Fibroblast of skin of right quadriceps (primary cell): Measurements from ENCODE around the gene GNAI3.

Experiments used
- DNase-seq: peaks from one replicate; pipeline ENCODE4 v3.0.0-alpha.2; 2013

GNAI3 gene

DNA sequence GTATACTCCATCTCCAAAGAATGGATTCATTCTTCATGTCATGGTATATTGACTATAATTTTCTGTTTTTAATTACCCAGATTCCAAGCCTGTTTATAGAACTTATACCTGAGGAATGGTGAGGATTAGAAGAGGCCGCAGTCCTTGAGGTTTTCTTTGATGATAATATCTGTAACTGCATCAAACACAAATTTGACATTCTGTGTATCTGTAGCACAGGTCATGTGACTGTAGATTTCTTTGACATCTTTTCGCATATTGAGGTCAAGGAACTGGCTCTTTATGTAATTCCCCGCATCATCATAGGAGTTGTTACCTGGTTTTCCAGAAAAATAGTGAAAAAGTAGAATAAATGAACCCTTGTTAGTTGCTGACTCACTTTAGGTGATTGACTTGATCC is 54.8 kb downstream of the GNAI3 start:
- no peak for DNase-seq

DNA sequence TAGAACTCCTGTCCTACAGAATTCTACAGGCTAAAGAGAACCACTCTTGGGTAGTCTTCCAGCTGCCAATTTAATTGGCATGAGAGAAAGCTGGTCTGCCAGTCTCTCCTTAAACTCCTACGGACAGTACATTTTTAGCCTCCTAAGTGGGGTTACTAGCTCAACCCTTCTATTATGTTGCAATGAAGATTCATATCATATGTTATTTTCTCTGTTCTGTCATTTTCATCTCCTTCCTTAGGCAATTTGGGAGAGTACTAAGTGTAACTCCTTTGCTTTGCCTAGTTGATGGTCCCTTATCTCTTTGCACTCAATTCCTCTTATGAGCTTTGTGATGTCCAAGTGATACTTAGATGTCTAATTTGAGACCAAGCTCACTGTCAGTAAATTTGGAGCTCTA is 57.0 kb downstream of the GNAI3 start:
- no peak for DNase-seq

DNA sequence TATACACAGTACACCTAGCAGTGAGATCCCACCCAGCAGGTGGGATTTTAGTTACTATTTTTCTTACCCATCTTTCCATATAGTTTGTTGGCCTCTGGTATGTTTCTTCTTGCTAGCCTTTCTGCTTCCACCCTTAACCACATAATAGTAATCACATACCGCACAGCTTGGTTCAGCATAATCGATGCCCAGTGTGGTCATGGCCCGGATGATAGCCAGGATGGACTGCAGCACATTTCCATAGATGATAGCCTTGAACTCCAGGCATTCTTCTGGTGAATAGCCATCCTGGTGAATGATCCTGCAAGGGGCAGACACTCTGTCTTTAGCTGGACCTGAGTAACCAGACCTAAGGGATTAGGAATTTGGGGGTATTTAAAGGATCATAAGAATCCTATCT is 61.5 kb downstream of the GNAI3 start:
- no peak for DNase-seq

DNA sequence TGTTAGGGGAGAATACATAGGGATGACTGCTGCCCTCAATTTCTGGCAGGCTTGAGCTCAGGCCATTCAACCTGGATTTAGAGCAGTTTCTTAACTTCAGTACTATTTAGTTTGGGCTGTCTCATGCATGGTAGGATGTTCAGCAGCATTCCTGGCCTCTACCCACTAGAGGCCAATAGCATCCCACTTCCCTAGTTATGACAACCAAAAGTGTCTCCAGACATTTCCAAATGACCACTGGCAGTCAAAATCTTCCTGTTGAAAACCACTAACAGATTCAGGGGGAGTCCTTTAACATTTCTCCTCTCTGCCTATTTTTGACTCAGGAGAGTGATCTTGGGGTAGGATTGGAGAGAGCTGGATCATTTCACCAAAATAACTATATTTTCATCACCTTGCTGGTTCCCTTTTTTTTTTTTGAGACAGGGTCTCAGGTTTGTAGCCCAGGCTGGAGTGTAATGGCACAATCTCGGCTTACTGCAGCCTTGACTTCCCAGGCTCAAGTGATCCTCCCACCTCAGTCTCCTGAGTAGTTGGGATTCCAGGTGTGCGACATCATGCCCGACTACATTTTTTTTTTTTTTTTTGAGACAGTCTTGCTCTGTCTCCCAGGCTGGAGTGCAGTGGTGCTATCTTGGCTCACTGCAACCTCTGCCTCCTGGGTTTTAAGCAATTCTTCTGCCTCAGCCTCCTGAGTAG is 62.3 kb downstream of the GNAI3 start:
- peak; percentile 56 for DNase-seq

DNA sequence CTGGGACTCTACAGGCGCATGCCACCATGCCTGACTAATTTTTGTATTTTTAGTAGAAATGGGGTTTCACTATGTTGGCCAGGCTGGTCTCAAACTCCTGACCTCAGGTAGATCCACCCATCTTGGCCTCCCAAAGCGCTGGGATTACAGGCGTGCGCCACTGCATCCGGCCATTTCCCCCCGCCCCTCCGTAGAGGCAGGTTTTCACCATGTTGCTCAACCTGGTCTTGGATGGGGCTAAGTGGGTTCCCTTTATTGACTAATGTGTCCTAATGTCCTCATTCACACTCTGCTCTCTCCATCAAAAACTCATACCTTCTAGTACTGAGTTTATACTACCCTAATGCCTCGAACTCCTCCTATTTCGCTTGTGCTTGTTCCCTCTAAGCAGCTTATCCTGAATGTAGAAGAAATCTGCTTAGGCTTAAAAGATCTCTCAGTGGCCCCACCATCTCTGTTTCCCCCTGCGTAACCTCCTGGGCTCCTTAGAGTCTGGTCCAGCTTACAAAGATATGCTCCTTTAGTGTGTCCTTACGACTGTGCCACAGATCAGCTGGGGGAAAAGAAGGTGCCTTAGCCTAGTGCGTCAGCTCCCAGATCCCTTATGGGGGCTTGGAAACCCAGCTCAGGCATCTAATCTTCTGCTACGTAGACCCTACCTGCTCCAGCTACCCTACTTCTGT is 63.0 kb downstream of the GNAI3 start:
- DNase-seq, result no peak

DNA sequence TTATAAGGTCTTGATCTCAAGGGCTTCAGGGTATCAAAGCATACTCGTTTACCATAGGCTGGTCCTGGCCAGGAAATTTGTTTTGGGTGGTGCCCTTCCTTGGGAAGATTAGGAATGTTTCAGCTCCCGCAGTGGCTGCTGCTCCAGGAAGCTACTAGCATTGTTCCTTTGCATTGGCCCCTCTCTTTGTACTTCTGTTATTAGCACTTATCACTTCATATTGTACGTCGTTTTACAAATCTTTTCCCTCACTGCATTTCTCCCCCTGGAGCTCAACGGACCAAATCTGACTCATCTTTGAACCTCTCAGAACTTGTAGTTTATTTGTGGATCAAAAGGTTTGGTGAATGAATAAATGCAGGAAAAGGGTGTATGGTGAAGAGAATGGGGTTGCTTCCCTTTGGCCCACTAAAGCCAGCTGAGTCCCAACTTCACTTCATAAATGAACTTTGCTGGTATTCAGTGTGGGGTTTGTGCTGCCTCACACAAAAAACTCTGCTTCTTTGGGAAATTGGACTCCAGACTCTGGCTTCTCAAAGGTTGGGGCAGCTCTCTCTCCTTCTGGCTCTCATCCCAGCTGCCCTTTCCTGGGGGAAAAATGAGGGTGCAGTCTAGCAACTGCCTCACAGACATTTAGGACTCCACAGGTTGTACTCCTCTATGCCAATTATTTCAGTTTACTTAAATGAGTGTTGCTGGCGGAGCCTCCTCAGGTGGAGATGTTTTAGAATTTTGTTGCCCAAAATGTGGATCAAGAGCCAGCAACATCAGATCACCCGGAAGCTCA is 65.1 kb downstream of the GNAI3 start:
- DNase-seq, result peak; percentile 34

DNA sequence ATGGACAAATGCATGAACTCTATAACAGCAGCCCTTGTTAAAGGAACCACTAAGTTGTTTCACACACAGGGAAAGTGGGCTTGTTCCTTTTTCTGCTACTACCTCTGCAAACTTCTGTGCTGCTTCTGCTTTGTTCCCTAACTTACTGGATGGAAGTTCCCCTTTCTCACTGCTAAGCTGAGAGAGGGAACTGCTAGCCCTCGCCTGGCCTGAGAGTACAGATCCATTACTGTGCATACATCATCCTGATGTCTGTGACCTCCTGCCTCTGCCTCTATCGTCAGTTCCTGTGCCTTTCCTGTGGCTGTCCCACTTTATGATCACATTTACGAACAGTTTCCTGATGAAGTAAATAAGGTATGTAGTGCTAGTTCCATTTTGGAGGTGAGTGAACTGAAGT is 67.5 kb downstream of the GNAI3 start:
- no peak for DNase-seq

DNA sequence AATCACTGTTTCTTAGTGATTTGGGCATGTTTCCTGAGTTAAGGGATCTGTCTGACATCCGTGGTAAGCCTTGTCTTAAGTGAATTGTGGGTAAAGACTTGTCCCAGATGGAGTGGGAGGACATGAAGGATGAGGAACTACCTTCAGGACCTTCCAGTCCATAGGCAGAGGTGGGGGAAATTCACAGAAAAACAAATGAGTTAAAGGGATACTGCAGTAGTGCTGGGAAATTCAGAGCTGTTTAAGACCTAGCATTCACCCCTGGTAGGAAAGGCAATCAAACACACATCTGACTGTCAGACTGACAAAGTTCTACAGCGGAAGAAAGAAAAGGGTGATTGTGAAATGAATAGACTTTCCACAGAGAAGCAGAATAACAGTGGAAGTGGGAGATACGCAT is 68.0 kb downstream of the GNAI3 start:
- no peak for DNase-seq

DNA sequence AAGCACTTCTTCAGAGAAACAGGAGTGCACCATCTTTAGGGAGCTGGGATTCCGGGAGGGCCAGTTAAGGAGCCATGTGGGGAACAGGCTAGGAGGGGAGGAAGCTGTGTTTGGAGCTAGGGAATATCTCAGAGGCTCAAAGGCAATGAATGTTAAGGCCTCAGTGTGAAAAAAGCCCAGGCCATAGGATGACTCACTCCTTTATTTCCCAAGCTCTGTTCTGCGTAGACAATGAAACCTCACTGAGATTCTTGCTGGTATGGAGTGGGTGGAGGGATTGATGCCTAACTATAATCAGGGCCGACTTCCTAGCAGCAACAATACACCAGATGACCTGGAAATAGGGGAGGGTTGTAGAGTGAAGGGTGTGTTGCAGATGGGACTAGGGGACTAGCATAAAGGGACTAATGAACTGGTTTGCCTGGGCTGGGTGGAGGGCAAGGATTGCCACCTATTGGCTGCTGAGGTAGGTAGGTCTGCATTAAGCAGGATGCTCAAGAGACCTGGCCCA is 68.9 kb downstream of the GNAI3 start:
- DNase-seq, result peak; percentile 90

DNA sequence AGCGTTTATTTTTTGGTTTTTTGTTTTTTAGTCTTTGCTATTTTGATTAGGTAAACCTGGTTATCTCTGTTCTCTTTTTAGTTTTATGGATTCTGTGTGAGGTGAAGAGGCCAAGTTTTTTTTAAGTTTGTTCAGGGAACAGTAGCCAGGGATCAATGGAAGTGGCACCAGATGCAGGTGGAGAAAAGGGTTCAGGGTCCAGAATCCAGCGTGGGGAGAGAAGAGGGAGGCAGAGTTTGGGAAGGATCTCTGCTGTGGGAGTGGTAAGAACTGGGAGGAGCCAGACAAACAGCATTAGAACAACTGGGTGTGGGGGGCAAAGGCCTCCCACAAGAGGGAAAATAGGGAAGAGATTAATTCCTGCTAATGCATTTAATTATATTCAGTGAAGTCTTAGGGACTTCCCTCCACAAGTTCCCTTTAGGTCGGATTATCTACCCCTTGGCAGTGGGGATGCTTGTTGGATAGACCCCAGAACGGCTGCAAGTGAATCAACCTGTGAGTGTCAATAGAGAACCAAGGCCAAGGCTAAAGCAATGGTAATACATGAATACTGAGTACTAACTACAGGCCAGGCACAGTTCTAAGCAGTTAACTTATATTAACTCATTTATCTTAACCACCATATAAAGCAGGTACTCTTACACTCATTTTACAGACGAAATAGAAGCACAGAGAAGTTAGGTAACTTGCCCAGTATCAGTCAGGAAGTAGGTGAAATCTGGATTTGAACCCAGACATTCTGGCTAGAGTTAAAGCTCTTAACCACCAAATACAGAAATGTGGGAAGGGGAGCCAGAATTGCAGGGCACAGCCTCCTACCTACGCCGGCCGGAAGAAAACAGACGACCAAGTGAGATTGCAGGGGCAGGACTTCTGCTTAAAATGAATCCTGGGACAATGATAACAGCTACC is 70.5 kb downstream of the GNAI3 start:
- no peak for DNase-seq

DNA sequence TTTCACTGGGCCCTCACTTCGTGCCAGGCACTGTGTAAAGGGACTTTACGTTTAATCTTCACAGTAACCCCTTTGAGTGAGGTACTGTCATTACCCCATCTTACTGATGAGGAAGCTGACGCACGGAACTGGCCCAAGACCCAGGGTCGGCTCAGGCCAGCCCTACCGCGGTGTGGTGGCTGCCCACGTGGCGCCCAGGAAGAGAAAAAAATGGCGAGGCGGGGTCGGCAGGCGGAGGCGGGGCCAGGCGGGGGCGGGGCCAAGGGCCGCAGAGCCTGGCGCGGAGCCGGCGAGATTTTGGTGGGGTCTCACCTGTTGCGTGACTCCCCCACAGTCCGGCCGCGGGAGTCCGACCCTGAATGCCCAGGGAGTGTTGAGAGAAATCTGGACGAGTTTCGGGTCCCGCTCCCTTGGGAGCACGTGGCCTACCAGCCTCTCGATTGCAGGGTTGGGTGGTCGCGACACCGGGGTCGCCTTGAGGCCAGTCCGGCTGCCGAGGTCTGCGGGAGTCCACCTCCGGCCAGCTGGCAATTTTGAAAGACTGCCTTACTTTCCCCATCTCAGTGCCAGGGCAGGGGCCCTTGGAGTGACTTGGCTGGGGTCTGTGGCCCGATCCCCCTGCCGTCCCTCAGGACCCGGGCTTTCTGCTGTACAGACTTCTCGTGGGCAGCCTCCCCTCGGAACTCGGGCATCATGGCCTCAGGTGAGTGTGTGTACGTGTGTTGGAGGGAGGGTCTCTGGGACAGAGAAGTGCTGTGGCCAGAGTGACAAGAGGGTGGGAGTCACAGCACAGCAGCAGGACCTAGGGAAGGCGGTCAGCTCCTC is 71.4 kb downstream of the GNAI3 start, which contains the start of the genes AMPD2 and GNAT2:
TSS of gene AMPD2 (plus strand) at position 262 of the 825 bp plus-strand sequence. CDS start 1,339 bp downstream, outside the sequence.
TSS of gene GNAT2 (minus strand) at position 41 of the 825 bp plus-strand sequence. CDS start 6,746 bp downstream, outside the sequence.
- DNase-seq, result peak; percentile 84

DNA sequence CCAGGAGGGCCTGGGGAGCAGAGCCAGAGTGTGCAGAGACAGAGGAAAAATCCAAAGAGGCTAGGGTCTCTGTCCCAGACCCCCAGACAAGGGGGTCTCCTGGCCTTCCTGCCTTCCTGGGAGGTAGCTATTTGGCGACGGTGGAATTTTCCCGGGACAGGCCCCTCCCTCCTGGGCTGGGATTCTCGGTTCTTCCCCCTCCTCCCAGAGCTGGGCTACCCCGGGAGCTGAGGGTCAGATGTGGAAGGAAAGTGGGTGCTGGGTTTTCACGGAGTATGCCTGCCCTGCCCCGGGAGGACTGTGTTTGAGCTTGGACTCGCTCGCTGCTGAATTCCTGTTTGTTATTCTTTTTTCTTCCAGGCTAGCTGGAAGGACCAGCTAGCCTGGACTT is 72.0 kb downstream of the GNAI3 start:
- peak; percentile 77 for DNase-seq

DNA sequence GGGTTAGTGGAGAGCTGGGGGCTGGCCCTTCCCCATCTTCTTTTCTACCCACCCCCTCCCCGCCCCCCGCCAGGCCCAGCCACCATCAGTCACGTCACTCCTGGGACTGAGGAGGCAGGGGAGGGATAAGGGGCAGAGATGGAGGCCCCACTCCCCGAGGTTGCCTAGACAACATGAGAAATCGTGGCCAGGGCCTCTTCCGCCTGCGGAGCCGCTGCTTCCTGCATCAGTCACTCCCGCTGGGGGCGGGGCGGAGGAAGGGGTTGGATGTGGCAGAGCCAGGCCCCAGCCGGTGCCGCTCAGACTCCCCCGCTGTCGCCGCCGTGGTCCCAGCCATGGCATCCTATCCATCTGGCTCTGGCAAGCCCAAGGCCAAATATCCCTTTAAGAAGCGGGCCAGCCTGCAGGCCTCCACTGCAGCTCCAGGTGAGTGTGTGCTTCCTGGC is 72.4 kb downstream of the GNAI3 start:
- peak; percentile 96 for DNase-seq

DNA sequence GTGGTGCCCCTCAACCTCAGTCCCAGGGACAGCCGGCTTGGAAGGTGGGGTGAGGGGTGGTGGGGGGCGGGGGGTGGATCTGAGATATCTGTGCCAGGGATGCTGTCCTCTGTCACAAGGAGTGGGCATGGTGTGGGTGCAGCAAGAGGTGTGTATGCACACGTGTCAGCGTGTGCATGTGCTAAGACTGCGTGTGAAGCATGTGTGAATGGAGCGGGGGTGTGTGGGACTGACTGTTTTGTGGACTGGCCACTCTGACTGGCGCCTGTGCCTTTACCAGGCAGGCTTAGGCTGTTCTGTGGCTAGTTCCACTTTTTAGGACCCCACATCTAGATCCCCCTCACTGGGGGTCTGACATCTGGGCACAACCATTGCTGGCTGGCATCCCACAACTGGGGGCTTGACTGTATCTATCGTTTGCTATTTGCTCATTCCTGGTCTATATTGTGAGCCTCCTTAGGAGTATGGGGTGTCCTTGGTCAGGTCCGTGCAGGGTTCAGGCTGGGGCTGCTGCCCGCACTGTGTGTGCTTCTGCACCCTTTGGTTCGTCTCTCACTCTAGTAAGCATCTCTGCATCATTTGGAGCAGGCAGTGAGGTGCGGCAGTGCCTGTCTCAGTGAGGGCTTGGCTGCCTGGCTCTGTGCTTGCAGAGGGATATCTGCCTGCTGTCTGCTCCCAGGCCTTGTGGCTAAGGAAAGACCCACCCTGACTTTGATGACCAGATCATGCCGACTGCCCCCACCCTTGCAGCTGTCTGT is 73.1 kb downstream of the GNAI3 start:
- no peak for DNase-seq

DNA sequence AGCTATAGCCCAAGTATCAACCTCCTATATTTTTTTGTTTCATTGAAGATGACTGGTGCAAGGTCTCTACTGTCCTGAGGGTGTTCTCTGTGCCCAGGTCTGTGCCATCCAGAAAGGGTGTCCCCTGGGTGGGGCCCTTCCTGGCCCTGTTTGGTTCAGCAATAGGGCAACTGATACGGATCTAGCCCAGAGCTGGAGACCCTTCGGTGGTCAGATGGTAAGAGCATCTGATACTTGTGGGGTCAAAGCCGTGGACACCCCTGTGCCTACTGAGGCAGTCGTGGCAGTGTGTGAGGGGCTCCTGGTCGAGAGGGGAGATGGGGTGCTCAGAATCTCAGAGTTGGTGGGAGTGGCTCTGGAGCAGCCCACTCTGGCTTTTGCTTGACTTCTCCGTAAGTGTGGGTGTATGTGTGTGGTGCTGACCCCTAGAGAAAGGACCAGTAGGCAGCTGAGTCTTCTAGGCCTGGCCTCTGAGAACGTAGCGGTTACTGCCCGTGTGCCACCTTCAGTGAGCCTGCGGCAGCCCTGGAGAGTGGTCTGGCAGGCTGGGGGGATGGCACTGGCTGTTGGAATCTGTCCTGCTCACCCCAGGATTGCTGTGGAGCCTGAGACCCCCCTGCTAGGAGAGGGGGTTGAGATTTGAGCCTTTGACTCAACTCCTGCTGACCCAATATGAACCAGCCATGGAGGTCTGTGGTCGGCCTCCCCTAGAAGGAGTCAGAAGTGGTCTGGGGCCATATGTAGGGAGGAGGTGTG is 73.9 kb downstream of the GNAI3 start:
- no peak for DNase-seq

DNA sequence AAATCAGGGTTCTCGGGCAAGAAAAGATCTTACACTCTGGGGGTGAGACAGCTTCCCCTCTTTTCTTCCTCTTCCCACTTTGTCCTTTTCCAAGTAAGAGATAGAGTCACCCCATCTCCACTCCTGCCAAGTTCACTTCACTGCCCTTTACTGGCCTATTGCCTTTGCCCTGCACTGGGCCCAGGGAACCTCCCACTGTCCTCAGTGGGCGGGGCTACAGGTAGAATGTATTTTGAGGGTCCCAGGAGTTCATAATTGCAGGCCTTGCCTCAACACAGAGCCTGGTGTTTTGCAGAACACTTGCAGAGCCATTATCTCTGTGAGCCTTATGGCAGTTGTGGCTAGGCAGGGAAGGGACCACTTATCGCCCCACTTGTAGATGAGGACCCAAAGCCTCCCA is 74.5 kb downstream of the GNAI3 start:
- DNase-seq, result no peak

DNA sequence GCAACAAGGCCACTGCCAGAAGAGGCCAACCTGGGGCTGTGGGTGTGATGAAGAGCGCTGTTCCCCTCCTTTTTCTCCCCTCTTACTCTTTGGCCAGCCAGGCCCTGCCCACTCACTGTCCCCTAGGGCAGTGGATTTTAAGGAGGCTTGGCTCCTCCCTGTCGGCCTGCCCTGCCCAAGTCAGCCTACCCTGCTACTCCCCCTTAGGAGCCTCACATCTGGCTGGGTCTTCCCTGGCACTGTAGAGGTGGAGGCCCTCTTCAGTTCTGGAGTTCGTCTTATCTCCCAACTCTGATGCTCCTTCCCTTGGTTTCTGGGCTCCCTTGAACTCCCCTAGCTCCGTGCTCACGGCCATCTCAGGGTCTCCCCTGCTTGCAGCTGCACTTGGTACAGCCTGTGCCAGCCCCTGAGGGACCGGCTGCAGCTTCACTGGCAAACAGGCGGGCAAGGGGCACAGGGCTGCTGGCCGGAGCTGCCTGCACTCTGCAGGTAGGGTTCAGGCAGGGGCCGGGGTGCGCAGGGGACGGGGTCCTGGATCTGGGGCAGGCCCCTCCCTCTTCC is 75.3 kb downstream of the GNAI3 start:
- no peak for DNase-seq

DNA sequence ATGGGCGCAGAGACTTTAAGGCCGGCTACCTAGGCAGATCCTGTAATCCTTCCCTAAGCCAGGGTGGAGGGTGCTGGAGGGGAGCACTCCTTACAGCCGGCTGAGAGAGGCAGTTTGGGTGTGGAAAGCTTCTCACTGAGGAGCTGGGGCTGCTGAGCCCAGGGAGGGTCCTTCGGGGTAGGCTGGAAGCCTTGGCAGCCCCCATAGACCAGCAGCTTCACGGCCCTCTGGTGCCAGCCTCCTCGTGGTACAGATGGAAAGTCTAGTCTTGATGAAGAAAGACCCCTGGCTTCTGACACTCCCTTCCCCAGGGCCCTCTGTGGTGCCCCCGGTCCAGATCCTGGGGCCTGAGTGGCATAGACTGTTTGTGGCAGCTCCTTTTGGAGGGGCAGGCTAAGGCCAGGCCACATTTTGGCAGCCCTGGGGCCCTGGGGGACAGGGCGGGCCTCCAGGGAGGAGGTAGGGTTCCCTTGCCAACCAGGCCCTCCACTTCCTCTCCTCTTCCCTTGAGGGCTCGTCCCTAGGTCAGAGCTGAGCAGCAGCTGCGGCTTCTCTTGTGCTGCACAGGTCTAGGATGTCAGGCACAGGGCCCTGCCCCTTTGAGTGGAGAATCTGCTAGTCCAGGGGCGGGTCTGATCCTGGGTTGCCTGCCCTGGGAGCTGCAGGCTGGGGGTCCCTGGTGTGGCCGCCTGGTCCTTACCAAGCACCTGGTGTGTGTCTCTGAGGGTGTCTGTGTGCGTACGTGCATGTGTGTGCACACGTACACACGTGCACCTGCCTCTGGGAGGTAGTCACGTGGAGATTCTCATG is 76.0 kb downstream of the GNAI3 start:
- DNase-seq, result no peak

DNA sequence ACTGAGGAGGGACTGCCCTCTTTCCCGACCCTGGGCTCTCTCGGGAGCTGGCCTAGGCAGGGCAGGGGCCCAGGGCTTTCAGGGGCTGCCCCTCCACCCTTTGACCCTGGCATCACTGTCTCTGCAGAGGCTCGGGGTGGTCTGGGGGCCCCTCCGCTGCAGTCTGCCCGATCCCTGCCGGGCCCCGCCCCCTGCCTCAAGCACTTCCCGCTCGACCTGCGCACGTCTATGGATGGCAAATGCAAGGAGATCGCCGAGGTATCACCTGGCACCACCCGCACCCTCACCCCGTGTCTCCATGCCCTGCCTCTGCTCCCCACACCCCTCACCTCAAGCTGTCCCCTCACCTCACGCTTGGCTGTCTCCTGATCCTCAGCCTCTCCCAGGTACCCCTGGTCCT is 76.8 kb downstream of the GNAI3 start:
- no peak for DNase-seq
